Measurements from ENCODE around the gene RABL2B. TPM values are rescaled to one million over a fixed set of nuclear protein-coding genes. Genes with fewer than 3 reads are reported as not detected.

The RABL2B gene
- total and polyA plus RNA-seq, 2 experiments from 2014 or later, result 9.7 to 11.8 TPM

DNA sequence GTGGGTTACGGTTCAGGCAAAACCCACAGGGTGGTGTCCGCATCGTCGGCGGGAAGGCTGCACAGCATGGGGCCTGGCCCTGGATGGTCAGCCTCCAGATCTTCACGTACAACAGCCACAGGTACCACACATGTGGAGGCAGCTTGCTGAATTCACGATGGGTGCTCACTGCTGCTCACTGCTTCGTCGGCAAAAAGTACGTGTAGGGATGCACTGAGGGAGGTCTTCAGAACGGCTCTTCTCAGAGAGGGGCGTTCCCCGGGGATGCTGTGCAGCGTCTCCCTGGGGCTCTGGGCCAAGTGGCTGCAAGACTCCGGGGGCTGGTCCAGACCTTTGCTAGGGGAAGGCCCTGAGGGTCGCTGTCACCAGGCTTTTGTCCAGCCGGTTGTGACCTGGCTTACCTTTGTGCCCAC, 44.2 kb downstream of the RABL2B start:
- no peak for DNase-seq (ENCODE audit: low spot score)
- peaks cover 57% of the 10 kb centered on the region for H3K27me3 Mint-ChIP-seq (ENCODE audit: insufficient read depth, low read depth, poor library complexity)

More for the DNA sequence above, 44.2 kb downstream of the RABL2B start:
- Mint-ChIP-seq H3K4me1 (no peaks in the 10 kb centered on the region; the same call in 2 of the 3 replicates), H3K36me3 (ENCODE audit: low read depth) (no peaks in the 10 kb centered on the region), H3K9me3 (no peaks in the 10 kb centered on the region), H3K4me3 (no peak overlapping the region), H3K27ac (no peak overlapping the region)
- Histone ChIP-seq H3K4me2 (no peak overlapping the region), H3K27me3 (ENCODE audit: insufficient read depth) (peaks cover 34% of the 10 kb centered on the region), H3F3A (replicated peaks; ENCODE audit: low read depth) (no peaks in the 10 kb centered on the region), H4K20me1 (replicated peaks; ENCODE audit: insufficient read depth) (no peaks in the 10 kb centered on the region), H3K27ac (ENCODE audit: low read depth) (no peak overlapping the region), H3K4me1 (ENCODE audit: insufficient read depth) (no peaks in the 10 kb centered on the region), H3K36me3 (ENCODE audit: insufficient read depth) (no peaks in the 10 kb centered on the region), H3K79me2 (replicated peaks; ENCODE audit: insufficient read depth) (no peaks in the 10 kb centered on the region), H2AFZ (no peak overlapping the region), H3K9me2 (ENCODE audit: insufficient read depth) (no peaks in the 10 kb centered on the region), H3K4me3 (no peak overlapping the region)
- no peak for TF ChIP-seq JUNB (IDR thresholded peaks at IDR 0.05; ENCODE audit: unreplicated experiment)
- TF ChIP-seq, protein P1, sequence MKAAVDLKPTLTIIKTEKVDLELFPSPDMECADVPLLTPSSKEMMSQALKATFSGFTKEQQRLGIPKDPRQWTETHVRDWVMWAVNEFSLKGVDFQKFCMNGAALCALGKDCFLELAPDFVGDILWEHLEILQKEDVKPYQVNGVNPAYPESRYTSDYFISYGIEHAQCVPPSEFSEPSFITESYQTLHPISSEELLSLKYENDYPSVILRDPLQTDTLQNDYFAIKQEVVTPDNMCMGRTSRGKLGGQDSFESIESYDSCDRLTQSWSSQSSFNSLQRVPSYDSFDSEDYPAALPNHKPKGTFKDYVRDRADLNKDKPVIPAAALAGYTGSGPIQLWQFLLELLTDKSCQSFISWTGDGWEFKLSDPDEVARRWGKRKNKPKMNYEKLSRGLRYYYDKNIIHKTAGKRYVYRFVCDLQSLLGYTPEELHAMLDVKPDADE (IDR thresholded peaks at IDR 0.05), result no peak
- no peak for TF ChIP-seq ZNF462 (CRISPR knock-in tag; IDR thresholded peaks at IDR 0.05)
- TF ChIP-seq ZNF331 (CRISPR knock-in tag; IDR thresholded peaks at IDR 0.05; ENCODE audit: low read depth), result no peak
- no peak for TF ChIP-seq EZH2 (IDR thresholded peaks at IDR 0.05; ENCODE audit: low read depth, unreplicated experiment)
- TF ChIP-seq CREB1 (CRISPR knock-in tag; IDR thresholded peaks at IDR 0.05; ENCODE audit: low read depth), result no peak
- TF ChIP-seq POLR2AphosphoS5 (IDR thresholded peaks at IDR 0.05; ENCODE audit: low read depth), result no peak
- no peak for TF ChIP-seq ZNF114 (CRISPR knock-in tag; IDR thresholded peaks at IDR 0.05)
- no peak for TF ChIP-seq EZH2phosphoT487 (IDR thresholded peaks at IDR 0.05; ENCODE audit: unreplicated experiment)
- no peak for TF ChIP-seq CTCF (conservative IDR thresholded peaks at IDR 0.05; ENCODE audit: low read depth in 2 of 2)
- TF ChIP-seq, protein P2, sequence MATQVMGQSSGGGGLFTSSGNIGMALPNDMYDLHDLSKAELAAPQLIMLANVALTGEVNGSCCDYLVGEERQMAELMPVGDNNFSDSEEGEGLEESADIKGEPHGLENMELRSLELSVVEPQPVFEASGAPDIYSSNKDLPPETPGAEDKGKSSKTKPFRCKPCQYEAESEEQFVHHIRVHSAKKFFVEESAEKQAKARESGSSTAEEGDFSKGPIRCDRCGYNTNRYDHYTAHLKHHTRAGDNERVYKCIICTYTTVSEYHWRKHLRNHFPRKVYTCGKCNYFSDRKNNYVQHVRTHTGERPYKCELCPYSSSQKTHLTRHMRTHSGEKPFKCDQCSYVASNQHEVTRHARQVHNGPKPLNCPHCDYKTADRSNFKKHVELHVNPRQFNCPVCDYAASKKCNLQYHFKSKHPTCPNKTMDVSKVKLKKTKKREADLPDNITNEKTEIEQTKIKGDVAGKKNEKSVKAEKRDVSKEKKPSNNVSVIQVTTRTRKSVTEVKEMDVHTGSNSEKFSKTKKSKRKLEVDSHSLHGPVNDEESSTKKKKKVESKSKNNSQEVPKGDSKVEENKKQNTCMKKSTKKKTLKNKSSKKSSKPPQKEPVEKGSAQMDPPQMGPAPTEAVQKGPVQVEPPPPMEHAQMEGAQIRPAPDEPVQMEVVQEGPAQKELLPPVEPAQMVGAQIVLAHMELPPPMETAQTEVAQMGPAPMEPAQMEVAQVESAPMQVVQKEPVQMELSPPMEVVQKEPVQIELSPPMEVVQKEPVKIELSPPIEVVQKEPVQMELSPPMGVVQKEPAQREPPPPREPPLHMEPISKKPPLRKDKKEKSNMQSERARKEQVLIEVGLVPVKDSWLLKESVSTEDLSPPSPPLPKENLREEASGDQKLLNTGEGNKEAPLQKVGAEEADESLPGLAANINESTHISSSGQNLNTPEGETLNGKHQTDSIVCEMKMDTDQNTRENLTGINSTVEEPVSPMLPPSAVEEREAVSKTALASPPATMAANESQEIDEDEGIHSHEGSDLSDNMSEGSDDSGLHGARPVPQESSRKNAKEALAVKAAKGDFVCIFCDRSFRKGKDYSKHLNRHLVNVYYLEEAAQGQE (IDR thresholded peaks at IDR 0.05; ENCODE audit: unreplicated experiment), result no peak
- no peak for TF ChIP-seq NANOG (IDR thresholded peaks at IDR 0.05; ENCODE audit: borderline replicate concordance)
- no peak for TF ChIP-seq STAT1 (IDR thresholded peaks at IDR 0.05; ENCODE audit: unreplicated experiment)
- ATAC-seq, result no peak

Measured in GM23338 (cell line).